ENCODE data around the gene RELT. TPM values are rescaled to one million over a fixed set of nuclear protein-coding genes. Genes with fewer than 3 reads are reported as not detected.
A peak's percentile ranks its signal among the peaks of the same experiment; 100 is the strongest.

The RELT gene
- total and polyA plus RNA-seq, 10 donors: 13.5 to 79.8 (median 39.5) TPM

DNA sequence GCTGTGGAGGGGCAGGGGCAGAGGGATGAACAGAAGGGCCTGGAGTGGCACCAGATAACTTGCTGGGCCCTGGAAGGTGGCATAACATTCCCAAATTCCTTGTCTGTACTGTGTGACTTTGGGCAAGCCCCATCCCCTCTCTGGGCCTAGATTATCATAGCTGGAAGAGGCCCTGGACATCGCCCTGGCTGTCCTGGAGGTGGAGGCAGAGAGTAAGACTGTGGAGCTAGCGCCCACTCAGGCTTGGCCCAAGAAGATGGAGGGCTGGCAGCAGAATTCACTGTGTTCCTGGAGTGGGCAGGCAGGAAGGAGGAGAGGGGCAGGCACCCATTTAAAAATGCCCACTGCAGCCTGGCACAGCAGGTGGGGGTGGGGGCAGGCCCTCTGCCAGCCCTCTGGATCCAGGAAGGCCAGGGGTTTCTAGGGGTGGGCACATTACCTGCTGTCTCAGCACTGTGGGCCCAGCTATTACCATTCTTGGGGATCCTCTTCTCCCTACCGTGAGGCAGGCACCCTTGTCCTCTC is 45.6 kb upstream of the RELT start:
- intact Hi-C loops (cut with DNase I; ENCODE audit: low total_unique reads): no loop called here
- Histone ChIP-seq H3K36me3 (no peaks in the 10 kb centered on the region), H3K27ac (peak overlapping the region in 6 of 8 donors; percentile 41 to 65 (median 48)), H3K4me1 (peaks cover 3 to 92% (median 47%) of the 10 kb centered on the region in 6 donors), H3K27me3 (replicated peaks in 1 of 7) (no peaks in the 10 kb centered on the region), H3K9me3 (no peaks in the 10 kb centered on the region), H3K4me3 (no peak overlapping the region)
- WGBS, 5 donors: 72 to 90% (median 78%) methylated on average over 2 to 3 of the region's 3 CpGs
- TF ChIP-seq POLR2AphosphoS5 (IDR thresholded peaks at IDR 0.05): no peak
- TF ChIP-seq POLR2A (IDR thresholded peaks at IDR 0.05): no peak
- TF ChIP-seq, protein P1, sequence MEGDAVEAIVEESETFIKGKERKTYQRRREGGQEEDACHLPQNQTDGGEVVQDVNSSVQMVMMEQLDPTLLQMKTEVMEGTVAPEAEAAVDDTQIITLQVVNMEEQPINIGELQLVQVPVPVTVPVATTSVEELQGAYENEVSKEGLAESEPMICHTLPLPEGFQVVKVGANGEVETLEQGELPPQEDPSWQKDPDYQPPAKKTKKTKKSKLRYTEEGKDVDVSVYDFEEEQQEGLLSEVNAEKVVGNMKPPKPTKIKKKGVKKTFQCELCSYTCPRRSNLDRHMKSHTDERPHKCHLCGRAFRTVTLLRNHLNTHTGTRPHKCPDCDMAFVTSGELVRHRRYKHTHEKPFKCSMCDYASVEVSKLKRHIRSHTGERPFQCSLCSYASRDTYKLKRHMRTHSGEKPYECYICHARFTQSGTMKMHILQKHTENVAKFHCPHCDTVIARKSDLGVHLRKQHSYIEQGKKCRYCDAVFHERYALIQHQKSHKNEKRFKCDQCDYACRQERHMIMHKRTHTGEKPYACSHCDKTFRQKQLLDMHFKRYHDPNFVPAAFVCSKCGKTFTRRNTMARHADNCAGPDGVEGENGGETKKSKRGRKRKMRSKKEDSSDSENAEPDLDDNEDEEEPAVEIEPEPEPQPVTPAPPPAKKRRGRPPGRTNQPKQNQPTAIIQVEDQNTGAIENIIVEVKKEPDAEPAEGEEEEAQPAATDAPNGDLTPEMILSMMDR (IDR thresholded peaks at IDR 0.05 in 8 of 11, conservative IDR thresholded peaks at IDR 0.05 in 3 of 11): peak in 1 of 11 experiments; percentile 35
- no peak for DNase-seq

DNA sequence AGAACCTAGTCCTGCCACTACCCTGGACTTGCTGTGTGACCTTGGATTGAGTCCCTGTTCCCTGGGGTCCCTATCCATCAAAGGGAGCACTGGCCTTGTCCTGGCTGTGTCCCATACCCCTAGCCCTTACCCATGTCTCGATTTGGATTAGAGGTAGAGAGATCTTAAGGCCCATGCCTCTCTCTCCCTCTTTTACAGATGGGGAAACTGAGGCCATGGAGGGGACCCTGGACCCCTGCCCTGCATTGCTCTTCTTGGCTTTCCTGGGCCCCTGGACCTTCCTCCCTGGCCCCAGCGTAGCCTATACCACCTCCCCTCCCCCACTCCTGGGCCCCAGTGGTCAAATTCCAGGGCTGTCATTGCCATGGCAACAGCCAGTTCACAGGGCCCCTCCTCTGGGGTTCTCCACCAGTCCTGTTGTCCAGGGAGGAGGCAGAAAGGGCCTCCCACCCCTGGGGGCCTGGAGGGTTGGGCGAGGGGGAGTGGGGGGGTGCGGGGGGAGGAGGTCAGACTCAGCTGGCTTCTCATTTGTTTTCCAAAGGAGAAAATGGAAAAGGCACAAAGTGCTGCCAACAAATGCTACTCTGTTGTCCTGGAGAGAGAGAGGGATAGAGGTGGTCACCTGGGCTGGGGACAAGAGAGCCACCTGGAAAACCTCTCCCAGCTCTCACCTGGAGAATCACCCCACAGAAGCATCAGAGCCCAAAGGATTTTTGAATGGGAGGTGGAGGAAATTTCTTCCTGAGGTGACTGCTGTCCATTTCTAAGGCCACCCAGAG is 44.9 kb upstream of the RELT start:
- WGBS, 5 donors: 52 to 83% (median 75%) methylated on average over 3 to 4 of the region's 4 CpGs
- TF ChIP-seq POLR2A (IDR thresholded peaks at IDR 0.05): no peak
- TF ChIP-seq, protein P1 (IDR thresholded peaks at IDR 0.05 in 8 of 11, conservative IDR thresholded peaks at IDR 0.05 in 3 of 11): no peak
- TF ChIP-seq POLR2AphosphoS5 (IDR thresholded peaks at IDR 0.05): no peak
- no peaks in the 10 kb centered on the region for H3K36me3 ChIP-seq
- peak overlapping the region in 6 of 8 donors; percentile 41 to 65 (median 48) for H3K27ac ChIP-seq
- intact Hi-C loops (cut with DNase I; ENCODE audit: low total_unique reads): no loop called here
- H3K27me3 ChIP-seq (replicated peaks in 1 of 7): no peaks in the 10 kb centered on the region
- H3K4me3 ChIP-seq: no peak overlapping the region
- H3K9me3 ChIP-seq: no peaks in the 10 kb centered on the region
- peaks cover 3 to 92% (median 48%) of the 10 kb centered on the region in 6 donors for H3K4me1 ChIP-seq
- no peak for DNase-seq

DNA sequence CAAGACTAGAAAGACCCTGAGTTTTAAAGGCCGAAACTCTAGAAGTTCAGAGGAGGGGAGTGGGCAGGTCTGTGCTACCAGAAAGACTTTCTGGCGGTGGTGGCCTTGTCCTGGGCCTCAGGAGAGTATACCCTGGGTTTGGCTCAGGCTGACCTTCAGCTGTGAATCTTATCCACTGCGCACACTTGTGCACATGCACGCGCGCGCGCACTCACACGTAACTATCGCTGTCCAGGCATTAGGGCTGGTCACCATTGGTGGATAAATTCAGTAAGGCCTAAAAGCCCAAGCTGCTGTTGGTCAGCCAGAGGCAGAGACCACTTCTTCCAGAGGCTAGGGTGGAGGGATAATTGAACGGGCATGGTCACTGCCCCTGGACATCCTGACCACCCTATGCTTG is 43.0 kb upstream of the RELT start:
- no peaks in the 10 kb centered on the region for H3K9me3 ChIP-seq
- no peak overlapping the region for H3K4me3 ChIP-seq
- intact Hi-C loops (cut with DNase I; ENCODE audit: low total_unique reads): no loop called here
- no peaks in the 10 kb centered on the region for H3K36me3 ChIP-seq
- H3K27me3 ChIP-seq (replicated peaks in 1 of 7): no peaks in the 10 kb centered on the region
- 86 to 92% (median 89%) methylated on average over 11 of the region's 11 CpGs for WGBS, 5 donors
- TF ChIP-seq POLR2AphosphoS5 (IDR thresholded peaks at IDR 0.05): no peak
- TF ChIP-seq, protein P1 (IDR thresholded peaks at IDR 0.05 in 8 of 11, conservative IDR thresholded peaks at IDR 0.05 in 3 of 11): no peak
- no peak for TF ChIP-seq POLR2A (IDR thresholded peaks at IDR 0.05)
- no peak for DNase-seq
- peaks cover 3 to 75% (median 40%) of the 10 kb centered on the region in 6 donors for H3K4me1 ChIP-seq
- peak overlapping the region in 5 of 8 donors; percentile 16 to 63 (median 41) for H3K27ac ChIP-seq

Data from spleen (tissue), 11 donors.